HepG2 (cell line): ENCODE measurements around the gene CTCF. TPM values are rescaled to one million over a fixed set of nuclear protein-coding genes. Genes with fewer than 3 reads are reported as not detected.

ENCODE experiments used
- ATAC-seq: fragments of 200-7000 bp; cut with Tn5 transposase; 3 replicates; pipeline ENCODE4 v1.9.1; 2020; ENCODE audit warnings: mild to moderate bottlenecking, moderate library complexity
- BruUV-seq: library from RNA; stranded (reverse); fragments of 400-500 nt; replicated peaks from 2 replicates; lab custom pipeline; 2021; lab: Mats Ljungman, UMichigan
- CTCF ChIA-PET: fragments of 300-600 bp; formaldehyde crosslinking; extraction: SDS; loops from one replicate; lab custom pipeline; 2021; ENCODE audit warnings: low total read pairs, inconsistent platforms, low intra/inter-chr PET ratio; lab: Yijun Ruan, JAX
- POLR2A ChIA-PET: fragments of 350-600 bp; sonication (Branson Sonifier 250); formaldehyde crosslinking; loops from one replicate; lab custom pipeline; 2020; ENCODE audit warnings: antibody characterized with exemption, inconsistent platforms; lab: Yijun Ruan, JAX
- DNase-seq: peaks from one replicate; pipeline ENCODE4 v3.0.0-alpha.2; 2015; ENCODE audit warnings: low spot score
- FAIRE-seq: peaks from 3 replicates; lab custom pipeline; 2011; peaks lifted over from hg19 to GRCh38; lab: Jason Lieb, UNC
- H2AFZ ChIP-seq: one replicate; pipeline ENCODE4 v1.6.1; 2011; ENCODE audit warnings: low read length, inconsistent platforms
- H3K27ac ChIP-seq: fragments of 300-600 bp; 3 replicates; pipeline ENCODE4 v1.8.0; 2011; ENCODE audit warnings: mixed run types, mild to moderate bottlenecking, mixed read lengths, low read length, inconsistent platforms; ENCODE audit not compliant: insufficient read depth; ENCODE audit errors: extremely low read length
- H3K27me3 ChIP-seq, 2 experiments: fragments of 200-600 bp in 1 of 2; 2 replicates in 1 of 2; 3 replicates in 1 of 2; pipeline versions ENCODE4 v1.6.0 to v1.8.0; 2011; ENCODE audit warnings: low read length in 2 of 2, mild to moderate bottlenecking in 2 of 2, moderate library complexity in 2 of 2, inconsistent platforms in 1 of 2; ENCODE audit not compliant: insufficient read depth in 2 of 2, control insufficient read depth in 1 of 2
- H3K36me3 ChIP-seq, 2 experiments: fragments of 200-600 bp in 1 of 2; replicated peaks in 1 of 2; 2 replicates in 1 of 2; 3 replicates in 1 of 2; pipeline versions ENCODE4 v1.5.1 to v1.8.0; 2011; ENCODE audit warnings: low read length in 2 of 2, inconsistent platforms in 1 of 2; ENCODE audit not compliant: insufficient read depth in 2 of 2, control insufficient read depth in 1 of 2
- H3K4me1 ChIP-seq: 2 replicates; pipeline ENCODE4 v1.5.1; 2012; ENCODE audit warnings: low read length, inconsistent platforms; ENCODE audit not compliant: insufficient read depth
- H3K4me2 ChIP-seq: 2 replicates; pipeline ENCODE4 v1.6.0; 2011; ENCODE audit warnings: low read depth, low read length, inconsistent platforms
- H3K4me3 ChIP-seq, 3 experiments: fragments of 200-600 bp in 1 of 3; sonication (generic), shearing (Covaris generic) in 1 of 3; replicated peaks in 1 of 3; 2 replicates each; pipeline ENCODE4 v1.5.1; 2011 to 2016; ENCODE audit warnings: low read length in 3 of 3, inconsistent platforms in 2 of 3, low read depth in 2 of 3, mild to moderate bottlenecking in 2 of 3, control low read depth in 1 of 3, mixed read lengths in 1 of 3; ENCODE audit not compliant: insufficient read depth in 1 of 3
- H3K79me2 ChIP-seq: one replicate; pipeline ENCODE4 v1.6.1; 2011; ENCODE audit warnings: low read length, inconsistent platforms; ENCODE audit not compliant: insufficient read depth
- H3K9ac ChIP-seq: 2 replicates; pipeline ENCODE4 v1.6.0; 2011; ENCODE audit warnings: mild to moderate bottlenecking, low read depth, low read length, inconsistent platforms; ENCODE audit not compliant: insufficient read depth
- H3K9me3 ChIP-seq: 2 replicates; pipeline ENCODE4 v1.5.1; 2012; ENCODE audit warnings: mild to moderate bottlenecking, low read length
- H4K20me1 ChIP-seq: 2 replicates; pipeline ENCODE4 v1.6.0; 2011; ENCODE audit warnings: inconsistent platforms, mild to moderate bottlenecking, low read length, moderate library complexity; ENCODE audit not compliant: insufficient read depth
- AKAP8 ChIP-seq: sonication (generic); formaldehyde crosslinking; IDR thresholded peaks from 2 replicates; pipeline ENCODE4 v1.5.1; 2020; ENCODE audit warnings: mild to moderate bottlenecking, missing genetic modification reagents
- ATF7 ChIP-seq, 2 experiments: fragments of 450-650 bp in 1 of 2; sonication (generic) in 1 of 2; formaldehyde crosslinking in 1 of 2; IDR thresholded peaks; 2 replicates each; pipeline versions ENCODE4 v1.4.0 to v1.6.1; 2016 to 2020; ENCODE audit warnings: antibody characterized with exemption in 1 of 2, mild to moderate bottlenecking in 1 of 2, missing genetic modification reagents in 1 of 2
- HNRNPK ChIP-seq: fragments of 200-400 bp; formaldehyde crosslinking; IDR thresholded peaks from 2 replicates; pipeline ENCODE4 v1.6.1; 2018; ENCODE audit warnings: low read length, low read depth, moderate library complexity, mild to moderate bottlenecking; ENCODE audit not compliant: poor library complexity, severe bottlenecking
- SAP130 ChIP-seq: IDR thresholded peaks from 2 replicates; pipeline ENCODE4 v1.6.1; 2016; ENCODE audit warnings: low read depth
- SMAD3 ChIP-seq: sonication (generic); formaldehyde crosslinking; IDR thresholded peaks from 2 replicates; pipeline ENCODE4 v1.4.0; 2020; ENCODE audit warnings: missing genetic modification reagents
- YY1 ChIP-seq: IDR thresholded peaks from 2 replicates; pipeline ENCODE4 v1.6.1; 2011; ENCODE audit warnings: low read length, low read depth, moderate library complexity, mild to moderate bottlenecking; ENCODE audit not compliant: insufficient read depth, insufficient replicate concordance
- ZNF430 ChIP-seq: sonication (generic); formaldehyde crosslinking; IDR thresholded peaks from 2 replicates; pipeline ENCODE4 v1.9.0; 2021; ENCODE audit warnings: mild to moderate bottlenecking, missing genetic modification reagents
- ZNF777 ChIP-seq: sonication (generic); formaldehyde crosslinking; IDR thresholded peaks from 2 replicates; pipeline ENCODE4 v1.4.0; 2020; ENCODE audit warnings: missing genetic modification reagents
- WGBS: methylation state at CpG from one replicate; pipeline ENCODE4 v1.1.6; 2017; ENCODE audit warnings: low lambda C conversion rate; 5-methylcytosine and 5-hydroxymethylcytosine counted together
- in situ Hi-C: cut with HindIII; loops from 2 replicates; pipeline ENCODE4 v1.10.0; 2017; ENCODE audit warnings: low pct_unique_long_range_greater_than_20kb; ENCODE audit not compliant: extremely low pct_ligation_motif_present
- intact Hi-C: fragments of 100-400 bp; cut with micrococcal nuclease; formaldehyde crosslinking; loops from one replicate; pipeline ENCODE4 v1.10.0; 2022; ENCODE audit not compliant: unreplicated experiment
- polyA plus RNA-seq, 8 experiments: library from polyadenylated mRNA; depleted of rRNA in 3 of 8; stranded (reverse) in 7 of 8; unstranded in 1 of 8; fragments of >200 nt; fragmentation: Illumina TruSeq in 4 of 8; extraction: Trizol in 4 of 8; gene quantifications; 2 replicates each; pipeline versions ENCODE4 v1.2.1 to v1.2.3, GENCODE V29; 2011 to 2016; ENCODE audit warnings: low read depth in 4 of 8, missing spikeins in 1 of 8, mixed read lengths in 1 of 8; ENCODE audit not compliant: insufficient read depth in 1 of 8
- total RNA-seq, 5 experiments: library from RNA; depleted of rRNA; stranded (reverse); fragments of >200 nt; fragmentation: Illumina TruSeq; extraction: Trizol; gene quantifications; 2 replicates each; pipeline ENCODE4 v1.2.3, GENCODE V29; 2016; ENCODE audit warnings: low read depth in 1 of 5
- TF ChIP-seq, protein P1 (sequence below): sonication (generic); formaldehyde crosslinking; IDR thresholded peaks from 2 replicates; pipeline ENCODE4 v1.5.0; 2020; ENCODE audit warnings: missing genetic modification reagents
- TF ChIP-seq, protein P2 (sequence below): sonication (generic); formaldehyde crosslinking; IDR thresholded peaks from 2 replicates; pipeline ENCODE4 v1.5.0; 2020; ENCODE audit warnings: missing genetic modification reagents, mild to moderate bottlenecking, borderline replicate concordance

Gene CTCF
- total and polyA plus RNA-seq, 2 of the 13 experiments (the other 11 are each of a cell fraction or from before 2014, with no cell fraction given), result 19.5 to 37.5 TPM

DNA sequence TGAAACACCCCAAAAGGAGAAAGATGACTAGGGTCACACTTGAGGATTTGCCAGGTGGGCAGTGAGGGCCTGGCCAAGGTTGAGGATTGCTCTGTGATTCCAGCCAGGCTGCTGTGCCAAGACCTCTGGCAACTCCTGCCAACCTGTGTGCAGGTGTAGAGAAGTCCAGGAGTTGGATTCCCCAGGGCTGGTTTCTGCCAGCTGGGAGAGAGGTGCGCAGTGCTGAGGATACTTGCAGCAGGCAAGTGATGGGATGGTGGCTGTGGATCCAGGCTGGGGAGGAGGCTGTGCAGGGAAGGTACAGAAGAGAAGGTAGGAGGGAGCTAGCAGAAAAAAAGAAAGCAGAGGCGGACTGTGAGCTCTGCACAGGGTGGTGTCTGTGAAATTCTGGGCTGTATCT lies 27.1 kb upstream of the CTCF start:
- BruUV-seq, result no TSS peak
- Histone ChIP-seq H3K79me2 (peaks cover 4% of the 10 kb centered on the region), H2AFZ (no peak overlapping the region), H3K27ac (no peak overlapping the region), H3K4me1 (peaks cover 46% of the 10 kb centered on the region), H3K4me3 (no peak overlapping the region), H3K36me3 (peaks cover 2 to 8% of the 10 kb centered on the region in 2 experiments; a peak in 1 of 5 replicates), H3K27me3 (no peaks in the 10 kb centered on the region), H4K20me1 (peaks cover 35% of the 10 kb centered on the region; the same call in 1 of the 2 replicates), H3K9me3 (no peaks in the 10 kb centered on the region), H3K4me2 (no peak overlapping the region), H3K9ac (no peak overlapping the region)
- CTCF ChIA-PET, result interaction anchor here (2.2 kb wide), 1 partner anchor 13 kb away, joined by 10 read pairs; no protein-coding TSS in a partner anchor
- TF ChIP-seq ATF7 (IDR thresholded peaks at IDR 0.05) (no peak), ATF7 (CRISPR knock-in tag; IDR thresholded peaks at IDR 0.05) (no peak), AKAP8 (CRISPR knock-in tag) (0 out of 2 replicates have a peak, but pooled peaks have one; percentile 33)
- intact Hi-C loops, result no loop called here
- no peak for DNase-seq
- FAIRE-seq, result no peak
- POLR2A ChIA-PET, result no interaction called here
- no peak for ATAC-seq
- in situ Hi-C loops, result no loop called here
- 93% methylated on average over 2 of the region's 2 CpGs for WGBS

DNA sequence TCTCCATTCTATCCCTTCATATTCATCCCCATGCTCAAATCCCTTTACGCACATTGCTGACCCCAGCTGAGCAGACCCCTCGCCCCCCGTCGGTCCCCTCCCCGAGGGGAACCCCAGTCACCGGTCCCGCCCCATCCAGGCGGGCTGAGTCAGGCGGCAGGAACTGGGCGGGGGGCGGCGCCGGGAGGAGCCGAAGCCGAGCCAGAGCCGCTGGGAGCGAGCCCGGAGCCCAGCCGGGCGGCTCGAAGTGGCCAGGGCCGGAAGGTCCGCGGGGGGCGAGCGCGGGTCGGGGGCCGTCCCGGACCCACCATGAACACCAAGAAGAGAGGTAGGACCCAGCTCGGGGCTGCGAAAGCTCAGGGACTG lies 25.1 kb upstream of the CTCF start:
- Histone ChIP-seq H3K79me2 (no peaks in the 10 kb centered on the region), H3K27me3 (no peaks in the 10 kb centered on the region), H3K4me3 (peak overlapping the region; percentile 59 to 76 (median 69); a peak in 5 of 6 replicates), H3K36me3 (peaks cover 8 to 26% of the 10 kb centered on the region in 2 experiments; a peak in 3 of 5 replicates), H3K9ac (peak overlapping the region; percentile 53; the same call in 1 of the 2 replicates), H4K20me1 (peaks cover 24% of the 10 kb centered on the region; the same call in 1 of the 2 replicates), H3K27ac (no peak overlapping the region), H3K9me3 (no peaks in the 10 kb centered on the region), H3K4me2 (peak overlapping the region; percentile 87), H3K4me1 (peaks cover 25% of the 10 kb centered on the region), H2AFZ (no peak overlapping the region)
- intact Hi-C loops, result no loop called here
- ChIA-PET CTCF (interaction anchor here (2.9 kb wide), 1 partner anchor 16 kb away, joined by 27 read pairs; no protein-coding TSS in a partner anchor), POLR2A (interaction anchor here (1.2 to 2.0 kb wide), 4 partner anchors 9 to 123 kb away, joined by 3 to 18 read pairs (median 8); partner anchors contain the start of genes ACD, CTCF, PARD6A and RIPOR1)
- FAIRE-seq, result no peak
- no TSS peak for BruUV-seq
- in situ Hi-C loops, result no loop called here
- DNase-seq, result no peak
- ATAC-seq, result peak; percentile 28
- 67% methylated on average over 28 of the region's 32 CpGs for WGBS
- TF ChIP-seq ZNF777 (CRISPR knock-in tag), result 0 out of 2 replicates have a peak, but pooled peaks have one; percentile 31
- TF ChIP-seq ZNF430 (CRISPR knock-in tag), result 0 out of 2 replicates have a peak, but pooled peaks have one; percentile 25
- TF ChIP-seq HNRNPK, result peak; percentile 22
- TF ChIP-seq SMAD3, result no peak
- 0 out of 2 replicates have a peak, but pooled peaks have one; percentile 17 for TF ChIP-seq SAP130
- TF ChIP-seq, protein P1, sequence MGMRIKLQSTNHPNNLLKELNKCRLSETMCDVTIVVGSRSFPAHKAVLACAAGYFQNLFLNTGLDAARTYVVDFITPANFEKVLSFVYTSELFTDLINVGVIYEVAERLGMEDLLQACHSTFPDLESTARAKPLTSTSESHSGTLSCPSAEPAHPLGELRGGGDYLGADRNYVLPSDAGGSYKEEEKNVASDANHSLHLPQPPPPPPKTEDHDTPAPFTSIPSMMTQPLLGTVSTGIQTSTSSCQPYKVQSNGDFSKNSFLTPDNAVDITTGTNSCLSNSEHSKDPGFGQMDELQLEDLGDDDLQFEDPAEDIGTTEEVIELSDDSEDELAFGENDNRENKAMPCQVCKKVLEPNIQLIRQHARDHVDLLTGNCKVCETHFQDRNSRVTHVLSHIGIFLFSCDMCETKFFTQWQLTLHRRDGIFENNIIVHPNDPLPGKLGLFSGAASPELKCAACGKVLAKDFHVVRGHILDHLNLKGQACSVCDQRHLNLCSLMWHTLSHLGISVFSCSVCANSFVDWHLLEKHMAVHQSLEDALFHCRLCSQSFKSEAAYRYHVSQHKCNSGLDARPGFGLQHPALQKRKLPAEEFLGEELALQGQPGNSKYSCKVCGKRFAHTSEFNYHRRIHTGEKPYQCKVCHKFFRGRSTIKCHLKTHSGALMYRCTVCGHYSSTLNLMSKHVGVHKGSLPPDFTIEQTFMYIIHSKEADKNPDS (CRISPR knock-in tag), result 0 out of 2 replicates have a peak, but pooled peaks have one; percentile 60
- TF ChIP-seq, protein P2, sequence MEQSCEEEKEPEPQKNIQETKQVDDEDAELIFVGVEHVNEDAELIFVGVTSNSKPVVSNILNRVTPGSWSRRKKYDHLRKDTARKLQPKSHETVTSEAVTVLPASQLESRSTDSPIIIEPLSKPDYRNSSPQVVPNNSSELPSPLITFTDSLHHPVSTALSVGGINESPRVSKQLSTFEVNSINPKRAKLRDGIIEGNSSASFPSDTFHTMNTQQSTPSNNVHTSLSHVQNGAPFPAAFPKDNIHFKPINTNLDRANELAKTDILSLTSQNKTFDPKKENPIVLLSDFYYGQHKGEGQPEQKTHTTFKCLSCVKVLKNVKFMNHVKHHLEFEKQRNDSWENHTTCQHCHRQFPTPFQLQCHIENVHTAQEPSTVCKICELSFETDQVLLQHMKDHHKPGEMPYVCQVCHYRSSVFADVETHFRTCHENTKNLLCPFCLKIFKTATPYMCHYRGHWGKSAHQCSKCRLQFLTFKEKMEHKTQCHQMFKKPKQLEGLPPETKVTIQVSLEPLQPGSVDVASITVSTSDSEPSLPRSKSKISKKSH, result no peak
- TF ChIP-seq YY1, result peak; percentile 19
